ENCODE data around the gene GJA8.
"Not testable (repeated sequence)": the region's sequence is repeated elsewhere in the genome, so short reads cannot be mapped to it uniquely, and the experiment has no call there.

Gene GJA8

GRCh38 chr1:147928236-147929132 lies 25.9 kb downstream of the GJA8 start, which contains the start of gene GPR89B:
Gene GPR89B (plus strand): TSS chr1:147928420. CDS start chr1:147928537, 117 bp downstream.
- peak; percentile 93 for DNase-seq

- not testable (repeated sequence) for DNase-seq
Measured at GRCh38 chr1:147931137-147931536, 28.5 kb downstream of the GJA8 start.

GRCh38 chr1:147935296-147935695 lies 32.7 kb downstream of the GJA8 start:
- DNase-seq, result not testable (repeated sequence)

DNA sequence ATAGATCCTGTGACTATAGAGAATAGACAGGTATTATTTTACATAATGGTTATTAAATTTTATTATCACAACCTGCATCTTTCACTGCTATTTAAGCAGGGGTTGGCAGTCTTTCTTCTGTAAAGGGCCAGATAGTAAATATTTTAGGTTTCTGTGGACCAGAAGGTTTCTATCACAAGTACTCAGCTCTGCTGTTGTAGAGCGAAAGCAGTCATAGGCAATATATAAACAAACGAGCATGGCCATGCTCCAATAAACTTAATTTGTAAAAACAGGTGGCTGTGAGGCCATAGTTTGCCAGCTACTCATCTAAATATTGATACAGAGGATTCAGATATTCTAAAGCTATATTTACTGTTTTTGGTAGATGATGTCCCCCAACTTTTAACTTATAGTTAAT lies 37.9 kb downstream of the GJA8 start:
- not testable (repeated sequence) for DNase-seq

DNA sequence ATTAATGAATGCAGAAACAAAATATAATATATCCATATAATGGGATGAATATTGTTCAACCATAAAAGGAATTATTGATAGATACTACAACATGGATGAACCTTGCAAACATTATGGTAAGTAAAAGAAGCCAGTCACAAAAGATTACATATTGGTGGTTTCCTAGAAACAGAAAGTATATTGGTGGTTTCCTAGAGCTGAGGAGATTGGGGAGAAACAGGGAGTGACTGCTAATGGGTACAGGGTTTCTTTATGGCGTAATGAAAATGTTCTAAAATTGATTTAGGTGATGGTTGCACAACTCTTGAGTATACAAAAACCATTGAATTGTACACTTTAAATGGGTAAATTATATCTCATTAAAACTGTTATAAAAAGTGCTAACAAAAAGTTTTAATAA lies 40.0 kb downstream of the GJA8 start:
- not testable (repeated sequence) for DNase-seq

DNA sequence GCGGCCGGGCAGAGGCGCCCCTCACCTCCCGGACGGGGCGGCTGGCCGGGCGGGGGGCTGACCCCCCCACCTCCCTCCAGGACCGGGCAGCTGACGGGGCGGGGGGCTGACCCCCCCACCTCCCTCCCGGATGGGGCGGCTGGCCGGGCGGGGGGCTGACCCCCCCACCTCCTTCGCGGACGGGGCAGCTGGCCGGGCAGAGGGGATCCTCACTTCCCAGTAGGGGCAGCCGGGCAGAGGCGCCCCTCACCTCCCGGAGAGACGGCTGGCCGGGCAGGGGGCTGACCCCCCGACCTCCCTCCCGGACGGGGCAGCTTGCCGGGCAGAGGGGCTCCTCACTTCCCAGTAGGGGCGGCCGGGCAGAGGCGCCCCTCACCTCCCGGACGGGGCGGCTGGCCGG lies 46.9 kb downstream of the GJA8 start:
- not testable (repeated sequence) for DNase-seq
